ENCODE measurements around the gene PRDM15. TPM values are rescaled to one million over a fixed set of nuclear protein-coding genes. Genes with fewer than 3 reads are reported as not detected.

PRDM15 gene
- total and polyA plus RNA-seq, 8 donors: 0.92 to 44.6 (median 3.4) TPM

- 51 to 63% (median 52%) methylated on average over 7 of the region's 7 CpGs for WGBS, 5 donors
- intact Hi-C loops (cut with DNase I; ENCODE audit: low total_unique reads): loop anchor here (10.0 kb wide), 1 partner anchor 49 kb away; the partner anchor contains the start of gene PRDM15
- peaks cover 17 to 53% (median 41%) of the 10 kb centered on the region in 4 donors for H3K4me1 ChIP-seq
- H3K36me3 ChIP-seq: peaks cover 0 to 11% (median 6%) of the 10 kb centered on the region in 4 donors
- H3K27ac ChIP-seq: peak overlapping the region; percentile 41 to 88 (median 83)
- no peak for DNase-seq
- H3K4me3 ChIP-seq: no peak overlapping the region
- peak in 1 of 3 donors; percentile 15 for TF ChIP-seq POLR2AphosphoS5 (IDR thresholded peaks at IDR 0.05)
- no peak for TF ChIP-seq EP300 (IDR thresholded peaks at IDR 0.05)
- no peak for TF ChIP-seq CTCF (IDR thresholded peaks at IDR 0.05)
- TF ChIP-seq POLR2A (IDR thresholded peaks at IDR 0.05): no peak
- no peaks in the 10 kb centered on the region for H3K9me3 ChIP-seq
- peaks cover 0 to 10% (median 0%) of the 10 kb centered on the region in 3 donors for H3K27me3 ChIP-seq
These were observed 44.7 kb upstream of the PRDM15 start for GRCh38 chr21:41923631-41924367.

GRCh38 chr21:41923186-41923585 lies 44.0 kb upstream of the PRDM15 start:
- peaks cover 0 to 17% (median 12%) of the 10 kb centered on the region in 4 donors for H3K36me3 ChIP-seq
- H3K4me3 ChIP-seq: no peak overlapping the region
- TF ChIP-seq EP300 (IDR thresholded peaks at IDR 0.05) (no peak), POLR2AphosphoS5 (IDR thresholded peaks at IDR 0.05) (no peak), CTCF (IDR thresholded peaks at IDR 0.05) (no peak)
- peak overlapping the region in 4 of 5 donors; percentile 67 to 88 (median 83) for H3K27ac ChIP-seq
- H3K27me3 ChIP-seq: peaks cover 0 to 10% (median 0%) of the 10 kb centered on the region in 3 donors
- H3K4me1 ChIP-seq: peaks cover 17 to 48% (median 40%) of the 10 kb centered on the region in 4 donors
- 68 to 92% (median 83%) methylated on average over 8 of the region's 8 CpGs for WGBS, 5 donors
- intact Hi-C loops (cut with DNase I; ENCODE audit: low total_unique reads): loop anchor here (10.0 kb wide), 1 partner anchor 48 kb away; the partner anchor contains the start of gene PRDM15
- DNase-seq: no peak
- no peaks in the 10 kb centered on the region for H3K9me3 ChIP-seq

- peak in 1 of 2 donors; percentile 32 for DNase-seq
- H3K9me3 ChIP-seq: no peaks in the 10 kb centered on the region
- H3K4me3 ChIP-seq: no peak overlapping the region
- H3K27me3 ChIP-seq: peaks cover 0 to 10% (median 0%) of the 10 kb centered on the region in 3 donors
- 75 to 83% (median 77%) methylated on average over 7 of the region's 7 CpGs for WGBS, 5 donors
- no peak for TF ChIP-seq CTCF (IDR thresholded peaks at IDR 0.05)
- TF ChIP-seq EP300 (IDR thresholded peaks at IDR 0.05): no peak
- no peak for TF ChIP-seq POLR2A (IDR thresholded peaks at IDR 0.05)
- no peak for TF ChIP-seq POLR2AphosphoS5 (IDR thresholded peaks at IDR 0.05)
- peaks cover 14 to 29% (median 21%) of the 10 kb centered on the region in 4 donors for H3K4me1 ChIP-seq
- no peak overlapping the region for H3K27ac ChIP-seq
- H3K36me3 ChIP-seq: peaks cover 13 to 39% (median 34%) of the 10 kb centered on the region in 4 donors
- intact Hi-C loops (cut with DNase I; ENCODE audit: low total_unique reads): loop anchor here (10.0 kb wide), 1 partner anchor 46 kb away; the partner anchor contains the start of gene PRDM15
These were observed 41.9 kb upstream of the PRDM15 start for GRCh38 chr21:41921021-41921420.

- Histone ChIP-seq H3K36me3 (peaks cover 13 to 43% (median 39%) of the 10 kb centered on the region in 4 donors), H3K27me3 (peaks cover 0 to 10% (median 0%) of the 10 kb centered on the region in 3 donors), H3K4me1 (peaks cover 9 to 24% (median 16%) of the 10 kb centered on the region in 4 donors), H3K27ac (no peak overlapping the region), H3K4me3 (no peak overlapping the region), H3K9me3 (no peaks in the 10 kb centered on the region)
- intact Hi-C loops (cut with DNase I; ENCODE audit: low total_unique reads): loop anchor here (10.0 kb wide), 1 partner anchor 46 kb away; the partner anchor contains the start of gene PRDM15
- WGBS, 5 donors: 84 to 93% (median 88%) methylated on average over 5 of the region's 5 CpGs
- no peak for DNase-seq
- TF ChIP-seq EP300 (IDR thresholded peaks at IDR 0.05): no peak
- no peak for TF ChIP-seq POLR2AphosphoS5 (IDR thresholded peaks at IDR 0.05)
- no peak for TF ChIP-seq POLR2A (IDR thresholded peaks at IDR 0.05)
- no peak for TF ChIP-seq CTCF (IDR thresholded peaks at IDR 0.05)
These were observed 41.3 kb upstream of the PRDM15 start for GRCh38 chr21:41920476-41920875.

Measured in stomach (tissue), 9 donors.